Ascending aorta (tissue), 2 donors: ENCODE data around the gene HIC1. TPM values are rescaled to one million over a fixed set of nuclear protein-coding genes. Genes with fewer than 3 reads are reported as not detected.
A peak's percentile ranks its signal among the peaks of the same experiment; 100 is the strongest.

Experiments
- DNase-seq, 2 donors: peaks; one replicate each; pipeline ENCODE4 v3.0.0-alpha.2; 2019; ENCODE audit warnings: low spot score in 2 of 2
- H3K27ac ChIP-seq, 2 donors: fragments of 200-600 bp; sonication (generic); one replicate each; pipeline ENCODE4 v1.5.1; 2016 to 2017; ENCODE audit warnings: mild to moderate bottlenecking in 1 of 2
- H3K27me3 ChIP-seq: fragments of 200-600 bp; sonication (generic); one replicate; pipeline ENCODE4 v1.5.1; 2017
- H3K36me3 ChIP-seq, 2 donors: fragments of 200-600 bp; sonication (generic); one replicate each; pipeline ENCODE4 v1.5.1; 2016
- H3K4me1 ChIP-seq, 2 donors: fragments of 200-600 bp; sonication (generic); one replicate each; pipeline ENCODE4 v1.5.1; 2016 to 2017; ENCODE audit warnings: mild to moderate bottlenecking in 1 of 2
- H3K4me3 ChIP-seq, 2 donors: fragments of 200-600 bp; sonication (generic); one replicate each; pipeline ENCODE4 v1.5.1; 2016 to 2017; ENCODE audit warnings: mild to moderate bottlenecking in 1 of 2
- H3K9me3 ChIP-seq, 2 donors: fragments of 200-600 bp; sonication (generic); one replicate each; pipeline ENCODE4 v1.5.1; 2016
- intact Hi-C: fragments of 100-400 bp; cut with DNase I; formaldehyde crosslinking; loops from one replicate; pipeline ENCODE4 v1.15.1; 2023
- total RNA-seq: library from RNA; depleted of rRNA; stranded (reverse); fragments of >200 nt; gene quantifications from one replicate; pipeline ENCODE4 v1.1.0, GENCODE V29; 2016
- TF ChIP-seq, protein P1 (sequence below), 3 experiments: fragments of 200-600 bp in 2 of 3; fragments of 450-650 bp in 1 of 3; sonication (generic) in 2 of 3; IDR thresholded peaks; one replicate each; pipeline ENCODE4 v1.5.1; 2016 to 2019; ENCODE audit warnings: antibody characterized with exemption in 3 of 3, mild to moderate bottlenecking in 1 of 3, moderate library complexity in 1 of 3

HIC1 gene
- total RNA-seq, 1 donor from 2014 or later: 131 TPM

DNA sequence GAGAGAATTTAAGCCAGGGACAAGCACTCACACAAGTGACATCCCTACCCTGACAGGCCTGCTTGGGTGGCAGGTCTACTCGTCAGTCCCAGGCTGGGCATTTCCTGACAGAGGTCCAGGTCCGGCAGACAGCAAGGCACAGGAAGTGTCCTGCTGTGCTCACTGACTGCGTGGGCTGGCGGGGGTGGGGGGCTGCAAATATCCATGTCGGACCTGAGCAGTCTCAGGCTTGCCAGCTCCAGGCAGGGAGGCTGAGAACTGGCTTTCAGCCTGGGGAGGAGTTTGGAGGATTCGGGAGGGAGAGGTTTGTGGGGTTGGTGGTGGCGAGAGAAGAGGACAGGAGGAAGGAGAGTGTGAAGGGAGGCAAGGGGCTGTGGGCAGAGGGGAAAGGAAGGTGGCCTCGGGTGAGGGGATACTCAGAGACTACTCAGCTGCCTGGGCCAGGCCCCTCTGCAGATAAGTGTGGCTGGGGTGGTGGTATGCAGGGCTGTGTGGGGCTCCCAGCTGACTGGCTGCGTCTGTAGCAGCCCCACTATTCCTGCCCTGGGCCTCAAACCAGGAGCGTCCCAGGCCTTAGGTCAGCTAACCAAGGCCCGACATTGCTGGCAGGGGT is 7.8 kb downstream of the HIC1 start:
- DNase-seq: no peak
- Histone ChIP-seq H3K36me3 (peaks cover 30 to 51% of the 10 kb centered on the region in 2 donors), H3K4me1 (peaks cover 0 to 10% of the 10 kb centered on the region in 2 donors), H3K9me3 (no peaks in the 10 kb centered on the region), H3K27ac (peak overlapping the region; percentile 43 to 60), H3K27me3 (no peaks in the 10 kb centered on the region), H3K4me3 (no peak overlapping the region)
- intact Hi-C loops: no loop called here
- TF ChIP-seq, protein P1, sequence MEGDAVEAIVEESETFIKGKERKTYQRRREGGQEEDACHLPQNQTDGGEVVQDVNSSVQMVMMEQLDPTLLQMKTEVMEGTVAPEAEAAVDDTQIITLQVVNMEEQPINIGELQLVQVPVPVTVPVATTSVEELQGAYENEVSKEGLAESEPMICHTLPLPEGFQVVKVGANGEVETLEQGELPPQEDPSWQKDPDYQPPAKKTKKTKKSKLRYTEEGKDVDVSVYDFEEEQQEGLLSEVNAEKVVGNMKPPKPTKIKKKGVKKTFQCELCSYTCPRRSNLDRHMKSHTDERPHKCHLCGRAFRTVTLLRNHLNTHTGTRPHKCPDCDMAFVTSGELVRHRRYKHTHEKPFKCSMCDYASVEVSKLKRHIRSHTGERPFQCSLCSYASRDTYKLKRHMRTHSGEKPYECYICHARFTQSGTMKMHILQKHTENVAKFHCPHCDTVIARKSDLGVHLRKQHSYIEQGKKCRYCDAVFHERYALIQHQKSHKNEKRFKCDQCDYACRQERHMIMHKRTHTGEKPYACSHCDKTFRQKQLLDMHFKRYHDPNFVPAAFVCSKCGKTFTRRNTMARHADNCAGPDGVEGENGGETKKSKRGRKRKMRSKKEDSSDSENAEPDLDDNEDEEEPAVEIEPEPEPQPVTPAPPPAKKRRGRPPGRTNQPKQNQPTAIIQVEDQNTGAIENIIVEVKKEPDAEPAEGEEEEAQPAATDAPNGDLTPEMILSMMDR (IDR thresholded peaks at IDR 0.05): no peak

GRCh38 chr17:2063261-2064146 is 8.6 kb downstream of the HIC1 start:
- Histone ChIP-seq H3K27me3 (no peaks in the 10 kb centered on the region), H3K27ac (peak overlapping the region; percentile 51 to 60), H3K4me1 (peaks cover 0 to 14% of the 10 kb centered on the region in 2 donors), H3K9me3 (no peaks in the 10 kb centered on the region), H3K36me3 (peaks cover 26 to 56% of the 10 kb centered on the region in 2 donors), H3K4me3 (no peak overlapping the region)
- TF ChIP-seq, protein P1 (IDR thresholded peaks at IDR 0.05): no peak
- intact Hi-C loops: no loop called here
- DNase-seq: no peak

GRCh38 chr17:2064147-2064489 is 9.2 kb downstream of the HIC1 start:
- Histone ChIP-seq H3K27ac (peak overlapping the region in 1 of 2 donors; percentile 51), H3K9me3 (no peaks in the 10 kb centered on the region), H3K36me3 (peaks cover 26 to 59% of the 10 kb centered on the region in 2 donors), H3K4me3 (no peak overlapping the region), H3K27me3 (no peaks in the 10 kb centered on the region), H3K4me1 (peaks cover 0 to 14% of the 10 kb centered on the region in 2 donors)
- DNase-seq: no peak
- intact Hi-C loops: no loop called here
- TF ChIP-seq, protein P1 (IDR thresholded peaks at IDR 0.05): no peak

DNA sequence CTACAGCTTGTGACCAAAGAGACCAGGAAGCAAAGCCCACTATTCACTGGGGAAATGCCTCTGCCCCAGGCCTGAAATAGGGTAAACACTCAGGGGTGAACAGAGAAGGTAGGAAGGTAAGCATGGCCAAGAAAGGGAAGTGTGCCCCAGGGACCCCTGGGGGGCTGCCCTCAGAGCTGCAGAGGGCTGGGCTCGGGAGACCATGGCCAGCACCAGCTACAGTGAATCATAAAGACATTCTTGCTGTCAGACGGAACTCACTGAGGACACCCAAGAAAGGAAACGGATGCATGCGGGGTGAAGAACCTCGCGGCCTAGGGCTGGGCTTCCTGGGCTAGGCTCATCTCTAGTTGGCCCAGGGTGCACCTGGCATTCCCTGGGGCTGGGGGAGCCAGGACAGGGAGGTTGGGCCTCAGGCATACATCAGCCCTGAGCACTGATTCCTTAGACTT is 9.6 kb downstream of the HIC1 start:
- H3K27me3 ChIP-seq: no peaks in the 10 kb centered on the region
- peaks cover 26 to 59% of the 10 kb centered on the region in 2 donors for H3K36me3 ChIP-seq
- H3K9me3 ChIP-seq: no peaks in the 10 kb centered on the region
- TF ChIP-seq, protein P1 (IDR thresholded peaks at IDR 0.05): no peak
- H3K4me3 ChIP-seq: no peak overlapping the region
- DNase-seq: no peak
- peak overlapping the region; percentile 41 to 51 for H3K27ac ChIP-seq
- H3K4me1 ChIP-seq: peaks cover 0 to 14% of the 10 kb centered on the region in 2 donors
- intact Hi-C loops: no loop called here

DNA sequence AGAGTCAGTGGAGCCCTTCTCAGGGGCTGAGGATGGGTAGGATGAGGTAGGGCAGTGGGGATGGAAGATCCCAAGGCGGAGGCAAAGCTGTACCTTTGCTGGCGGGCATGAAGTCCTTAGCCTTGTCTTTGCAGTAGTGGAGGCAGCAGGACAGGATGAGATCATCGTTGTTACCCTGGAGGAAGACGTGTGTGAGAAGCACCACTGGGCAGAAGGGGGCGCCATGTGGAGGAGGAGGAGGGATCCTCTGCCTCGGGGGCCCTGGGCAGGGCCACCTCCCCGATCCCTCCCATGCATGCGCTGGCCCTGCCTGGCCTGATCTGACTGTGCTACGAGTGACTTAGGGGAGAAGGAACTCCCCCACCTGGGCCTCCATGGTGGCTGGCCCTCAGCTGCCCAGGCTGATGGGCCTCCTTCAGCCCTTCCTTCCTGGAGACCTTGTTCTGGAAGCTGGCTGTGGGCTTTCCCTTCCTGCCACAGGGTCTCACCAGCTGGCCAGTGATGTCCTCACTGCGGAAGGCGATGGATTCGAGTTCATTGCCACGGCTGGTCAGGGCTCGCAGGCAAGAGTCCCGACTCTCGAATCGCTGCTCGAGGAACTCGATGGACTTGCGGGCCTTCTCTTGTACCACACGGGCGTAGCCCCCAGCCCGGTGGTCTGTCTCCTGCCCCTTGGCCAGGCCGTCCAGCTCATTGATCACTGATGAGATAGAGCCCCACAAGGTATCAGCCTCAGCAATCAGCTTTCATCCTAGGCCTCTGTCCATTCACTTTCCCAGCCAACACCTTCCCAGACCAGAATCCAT is 10.3 kb downstream of the HIC1 start:
- Histone ChIP-seq H3K36me3 (peaks cover 26 to 55% of the 10 kb centered on the region in 2 donors), H3K4me3 (no peak overlapping the region), H3K4me1 (peaks cover 0 to 14% of the 10 kb centered on the region in 2 donors), H3K27me3 (no peaks in the 10 kb centered on the region), H3K9me3 (no peaks in the 10 kb centered on the region), H3K27ac (peak overlapping the region; percentile 41 to 51)
- TF ChIP-seq, protein P1 (IDR thresholded peaks at IDR 0.05): peak in 1 of 3 experiments; percentile 29
- no peak for DNase-seq
- intact Hi-C loops: no loop called here
